SU-DHL-6 (cell line): ENCODE results near the gene FAM120B.

ENCODE experiments used
- CTCF ChIP-seq: fragments of 200-600 bp; sonication (generic); IDR thresholded peaks from one replicate; pipeline ENCODE4 v1.5.1; 2017; ENCODE audit warnings: antibody characterized with exemption, mild to moderate bottlenecking, low read length, moderate library complexity; ENCODE audit not compliant: insufficient read depth, poor library complexity, severe bottlenecking
- EZH2phosphoT487 ChIP-seq: fragments of 200-600 bp; sonication (generic), shearing (Covaris generic); conservative IDR thresholded peaks from 2 replicates; pipeline ENCODE4 v1.6.1; 2018; ENCODE audit warnings: mild to moderate bottlenecking, antibody characterized with exemption, low read length, moderate library complexity, mixed read lengths

- no peak for TF ChIP-seq EZH2phosphoT487
- no peak for TF ChIP-seq CTCF
These were observed 38.9 kb upstream of the FAM120B start for GRCh38 chr6:170267688-170268087.
